Measurements from ENCODE around the gene PITPNC1. TPM values are rescaled to one million over a fixed set of nuclear protein-coding genes. Genes with fewer than 3 reads are reported as not detected.

The PITPNC1 gene
- total RNA-seq, 1 donor from 2014 or later: 28.7 TPM

DNA sequence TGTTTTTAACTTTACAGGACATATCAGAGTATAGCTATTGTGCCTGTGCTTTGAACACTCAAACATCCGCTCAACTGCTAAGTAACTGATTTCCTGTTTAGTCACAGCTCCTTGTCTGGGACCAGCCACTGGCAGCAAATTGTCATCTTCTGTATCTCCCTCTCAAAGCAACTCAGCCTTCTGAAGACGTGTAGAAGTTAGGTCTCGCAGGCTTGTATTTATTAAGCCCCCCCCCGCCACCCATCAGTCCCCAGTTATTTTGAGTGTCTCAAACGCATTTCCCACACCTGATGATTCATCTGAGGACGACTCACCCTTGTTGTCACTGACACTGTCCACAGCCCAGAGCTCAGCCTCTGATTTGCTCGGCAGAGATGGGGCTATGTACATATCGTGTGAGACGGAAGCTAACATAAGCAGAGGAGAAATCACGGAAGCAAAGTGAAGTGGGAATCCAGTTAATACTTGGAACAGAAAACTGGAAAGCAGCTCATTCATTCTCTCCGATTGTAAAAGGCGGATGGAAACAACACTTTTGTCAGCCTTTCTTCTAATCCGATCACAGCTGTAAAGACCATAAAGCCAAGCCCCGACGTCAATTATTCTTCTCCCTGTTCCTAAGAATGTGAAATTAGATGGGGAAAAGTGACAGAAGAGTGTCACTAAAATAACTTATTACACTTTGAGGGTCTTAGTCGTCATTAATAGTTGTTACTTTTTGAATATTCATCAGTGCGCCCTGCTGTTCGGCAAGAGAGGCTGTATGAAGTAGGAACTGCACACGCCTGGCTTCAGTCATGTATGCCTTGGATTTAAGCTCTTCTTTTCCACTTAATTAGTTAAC lies 64.2 kb downstream of the PITPNC1 start:
- Histone ChIP-seq H3K36me3 (ENCODE audit: control insufficient read depth, insufficient read depth, low read length) (no peaks in the 10 kb centered on the region), H3K27me3 (ENCODE audit: control insufficient read depth, insufficient read depth, low read length) (no peaks in the 10 kb centered on the region), H3K4me3 (ENCODE audit: low read depth, low read length) (no peak overlapping the region)
- no peak for FAIRE-seq
- TF ChIP-seq, protein P1, sequence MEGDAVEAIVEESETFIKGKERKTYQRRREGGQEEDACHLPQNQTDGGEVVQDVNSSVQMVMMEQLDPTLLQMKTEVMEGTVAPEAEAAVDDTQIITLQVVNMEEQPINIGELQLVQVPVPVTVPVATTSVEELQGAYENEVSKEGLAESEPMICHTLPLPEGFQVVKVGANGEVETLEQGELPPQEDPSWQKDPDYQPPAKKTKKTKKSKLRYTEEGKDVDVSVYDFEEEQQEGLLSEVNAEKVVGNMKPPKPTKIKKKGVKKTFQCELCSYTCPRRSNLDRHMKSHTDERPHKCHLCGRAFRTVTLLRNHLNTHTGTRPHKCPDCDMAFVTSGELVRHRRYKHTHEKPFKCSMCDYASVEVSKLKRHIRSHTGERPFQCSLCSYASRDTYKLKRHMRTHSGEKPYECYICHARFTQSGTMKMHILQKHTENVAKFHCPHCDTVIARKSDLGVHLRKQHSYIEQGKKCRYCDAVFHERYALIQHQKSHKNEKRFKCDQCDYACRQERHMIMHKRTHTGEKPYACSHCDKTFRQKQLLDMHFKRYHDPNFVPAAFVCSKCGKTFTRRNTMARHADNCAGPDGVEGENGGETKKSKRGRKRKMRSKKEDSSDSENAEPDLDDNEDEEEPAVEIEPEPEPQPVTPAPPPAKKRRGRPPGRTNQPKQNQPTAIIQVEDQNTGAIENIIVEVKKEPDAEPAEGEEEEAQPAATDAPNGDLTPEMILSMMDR (IDR thresholded peaks at IDR 0.05; ENCODE audit: insufficient read depth, low read length, severe bottlenecking): no peak
- peak; percentile 59 for DNase-seq (ENCODE audit: low read depth)

DNA sequence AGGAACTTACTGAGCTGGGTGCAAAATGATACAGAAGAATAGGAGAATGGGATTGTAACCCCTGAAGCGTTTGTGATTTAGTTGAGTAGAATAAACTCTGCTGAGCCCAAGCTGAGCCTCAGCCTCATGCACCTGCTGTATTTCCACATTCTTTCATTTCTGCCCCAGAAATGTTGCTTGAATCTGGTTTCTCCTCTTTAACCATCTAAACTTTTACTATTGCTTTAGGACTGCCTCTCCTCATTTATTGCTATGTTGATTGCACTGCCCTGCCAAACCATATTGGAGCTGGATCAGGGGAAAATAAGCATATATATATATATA lies 64.8 kb downstream of the PITPNC1 start:
- TF ChIP-seq, protein P1 (IDR thresholded peaks at IDR 0.05; ENCODE audit: insufficient read depth, low read length, severe bottlenecking): no peak
- Histone ChIP-seq H3K4me3 (ENCODE audit: low read depth, low read length) (no peak overlapping the region), H3K27me3 (ENCODE audit: control insufficient read depth, insufficient read depth, low read length) (no peaks in the 10 kb centered on the region), H3K36me3 (ENCODE audit: control insufficient read depth, insufficient read depth, low read length) (no peaks in the 10 kb centered on the region)
- DNase-seq (ENCODE audit: low read depth) (no peak), FAIRE-seq (no peak)

DNA sequence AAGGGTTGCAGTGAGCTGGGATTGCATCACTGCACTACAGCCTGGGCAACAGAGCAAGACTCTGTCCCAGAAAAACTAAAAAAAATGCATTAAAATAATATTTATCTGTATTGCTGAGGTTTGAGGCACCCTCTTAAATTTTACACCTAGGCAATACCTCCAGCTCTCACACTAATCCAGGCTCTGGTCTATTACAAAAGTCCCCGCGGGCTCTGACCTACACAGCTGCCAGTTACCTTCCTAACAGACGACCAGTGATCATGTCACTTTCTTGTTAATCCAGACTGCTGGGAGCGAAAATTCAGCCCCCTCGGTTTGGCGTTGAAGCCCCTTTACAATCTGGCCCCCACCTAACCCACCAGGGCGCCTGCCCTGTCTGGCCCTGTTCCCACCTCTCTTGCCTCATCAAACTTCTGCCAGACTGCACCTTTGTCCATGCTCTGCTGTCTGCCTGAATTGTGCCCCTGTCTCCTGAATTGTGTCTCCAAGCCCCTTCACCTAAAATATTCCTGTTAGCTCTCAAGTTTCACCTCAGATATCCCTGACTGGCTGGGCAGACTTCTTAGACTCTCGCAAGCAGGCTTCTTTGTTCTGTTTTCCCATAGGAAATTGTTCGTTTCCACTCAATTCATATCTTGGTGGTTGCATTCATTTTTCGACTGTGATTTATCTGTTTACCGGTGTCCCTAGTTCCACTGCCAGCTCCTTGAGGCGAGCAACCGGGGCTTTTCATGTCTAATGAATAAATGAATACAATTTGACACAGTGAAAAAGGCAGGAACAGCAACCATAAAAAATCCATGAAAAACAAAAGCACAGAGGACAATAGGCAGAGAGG lies 65.9 kb downstream of the PITPNC1 start:
- H3K27me3 ChIP-seq (ENCODE audit: control insufficient read depth, insufficient read depth, low read length): no peaks in the 10 kb centered on the region
- H3K4me3 ChIP-seq (ENCODE audit: low read depth, low read length): no peak overlapping the region
- TF ChIP-seq, protein P1 (IDR thresholded peaks at IDR 0.05; ENCODE audit: insufficient read depth, low read length, severe bottlenecking): no peak
- DNase-seq (ENCODE audit: low read depth) (no peak), FAIRE-seq (no peak)
- H3K36me3 ChIP-seq (ENCODE audit: control insufficient read depth, insufficient read depth, low read length): no peaks in the 10 kb centered on the region

DNA sequence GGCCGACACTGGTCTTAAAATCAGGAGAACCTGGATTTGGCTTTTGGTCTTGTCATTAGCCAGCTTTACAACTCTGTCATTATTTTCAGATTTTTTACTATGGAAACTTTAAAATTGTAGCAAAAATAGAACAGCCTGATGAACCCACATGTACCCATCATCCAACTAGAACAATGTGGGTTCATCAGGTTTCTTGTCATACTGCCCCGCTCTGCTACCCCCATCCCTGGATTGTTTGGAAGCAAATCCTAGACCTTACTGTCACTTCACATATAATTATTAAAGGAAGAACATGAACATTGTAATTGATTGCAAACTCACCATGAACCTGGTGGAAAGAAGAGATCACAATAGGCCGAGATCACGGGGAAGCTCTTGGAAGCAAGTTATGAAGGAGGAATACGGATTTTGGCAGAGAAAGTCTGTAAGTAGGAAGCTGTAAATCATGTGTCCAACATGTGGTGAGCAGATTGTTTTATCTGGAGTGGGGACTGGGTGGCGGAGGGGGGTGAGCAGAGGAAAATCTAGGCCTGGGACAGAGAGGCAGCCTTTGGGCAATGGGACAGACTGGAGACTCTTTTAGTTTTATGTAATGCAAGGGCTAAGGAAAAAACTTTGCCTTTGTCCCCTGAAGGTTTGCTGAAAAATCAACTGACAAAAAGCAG lies 67.0 kb downstream of the PITPNC1 start:
- no peak for FAIRE-seq
- Histone ChIP-seq H3K27me3 (ENCODE audit: control insufficient read depth, insufficient read depth, low read length) (no peaks in the 10 kb centered on the region), H3K36me3 (ENCODE audit: control insufficient read depth, insufficient read depth, low read length) (no peaks in the 10 kb centered on the region), H3K4me3 (ENCODE audit: low read depth, low read length) (no peak overlapping the region)
- TF ChIP-seq, protein P1 (IDR thresholded peaks at IDR 0.05; ENCODE audit: insufficient read depth, low read length, severe bottlenecking): no peak
- no peak for DNase-seq (ENCODE audit: low read depth)

DNA sequence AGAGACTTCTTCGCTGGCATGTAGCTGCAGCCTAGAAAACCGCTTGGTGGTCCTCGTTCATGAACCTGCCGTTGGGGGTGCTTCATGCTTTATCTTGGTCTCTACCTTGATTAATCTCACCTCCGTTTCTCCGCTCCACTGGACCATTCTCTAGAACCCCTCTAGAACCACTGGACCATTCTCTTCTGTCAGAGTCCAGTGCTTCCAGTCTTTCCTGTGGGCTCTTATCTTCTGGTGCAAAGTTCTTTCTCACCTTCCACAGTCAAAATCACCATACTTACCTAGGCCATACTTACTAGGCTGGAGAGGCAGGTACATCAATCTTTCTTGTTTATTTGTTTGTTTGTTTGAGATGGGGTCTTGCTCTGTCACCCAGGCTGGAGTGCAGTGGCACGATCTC lies 71.4 kb downstream of the PITPNC1 start:
- Histone ChIP-seq H3K4me3 (ENCODE audit: low read depth, low read length) (no peak overlapping the region), H3K36me3 (ENCODE audit: control insufficient read depth, insufficient read depth, low read length) (no peaks in the 10 kb centered on the region), H3K27me3 (ENCODE audit: control insufficient read depth, insufficient read depth, low read length) (no peaks in the 10 kb centered on the region)
- FAIRE-seq (no peak), DNase-seq (ENCODE audit: low read depth) (no peak)
- TF ChIP-seq, protein P1 (IDR thresholded peaks at IDR 0.05; ENCODE audit: insufficient read depth, low read length, severe bottlenecking): no peak
